GM18858 (cell line): ENCODE data around the gene C15orf40.
"Not testable (repeated sequence)": the region's sequence is repeated elsewhere in the genome, so short reads cannot be mapped to it uniquely, and the experiment has no call there.

ENCODE experiments used
- ATAC-seq: cut with Tn5 transposase; IDR thresholded peaks from one replicate; pipeline ENCODE4 v1.9.1; 2021; ENCODE audit not compliant: unreplicated experiment

Gene C15orf40

DNA sequence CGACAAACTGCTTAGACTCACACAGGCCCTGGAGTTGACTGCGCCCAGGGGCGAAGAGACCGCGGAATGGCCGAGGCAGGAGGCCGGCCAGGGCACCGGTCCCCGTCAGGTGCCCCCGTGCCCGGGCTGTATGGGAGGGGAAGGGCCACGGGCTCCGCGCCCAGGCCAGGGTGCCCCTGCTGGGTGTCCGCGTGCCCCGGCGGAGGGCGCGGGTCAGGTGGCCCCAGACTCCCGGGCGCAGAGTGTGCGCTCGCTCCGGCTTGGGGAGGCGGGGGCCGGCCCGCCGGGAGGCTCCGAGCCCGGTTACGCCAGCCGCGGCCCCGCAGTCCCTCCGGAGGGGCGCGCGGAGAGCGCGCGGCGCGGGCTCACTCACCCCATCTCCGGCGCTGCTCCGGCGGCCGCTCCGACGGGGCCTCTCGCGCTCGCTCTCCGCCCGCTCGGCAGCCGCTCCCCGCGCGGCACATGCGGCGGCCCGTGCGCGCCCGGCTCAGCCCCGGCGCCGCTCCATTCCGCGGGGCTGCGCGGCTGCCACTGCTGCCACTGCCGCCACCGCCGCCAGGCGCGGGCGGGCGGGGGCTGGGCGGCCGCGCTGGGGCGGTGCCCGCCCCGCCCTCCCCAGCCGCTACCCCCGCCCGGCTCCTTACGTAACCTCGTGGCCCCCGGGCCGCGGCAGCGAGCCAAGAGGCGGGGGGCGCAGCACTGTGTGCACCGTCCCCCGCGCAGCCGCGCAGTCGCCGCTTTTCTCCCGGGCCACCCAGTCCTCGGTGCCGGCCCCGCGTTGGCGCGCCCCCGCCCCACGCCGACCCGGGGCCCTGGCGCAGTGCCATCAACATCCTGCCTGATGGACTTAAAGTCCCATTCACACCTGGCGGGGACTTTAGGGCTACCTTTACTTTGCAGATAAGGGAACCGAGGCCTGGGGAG is 59.0 kb downstream of the C15orf40 start, which contains the start of gene HOMER2:
TSS of gene HOMER2 (minus strand) at position 563 of the 924 bp plus-strand sequence. CDS start at position 378, 185 bp downstream.
- no peak for ATAC-seq

DNA sequence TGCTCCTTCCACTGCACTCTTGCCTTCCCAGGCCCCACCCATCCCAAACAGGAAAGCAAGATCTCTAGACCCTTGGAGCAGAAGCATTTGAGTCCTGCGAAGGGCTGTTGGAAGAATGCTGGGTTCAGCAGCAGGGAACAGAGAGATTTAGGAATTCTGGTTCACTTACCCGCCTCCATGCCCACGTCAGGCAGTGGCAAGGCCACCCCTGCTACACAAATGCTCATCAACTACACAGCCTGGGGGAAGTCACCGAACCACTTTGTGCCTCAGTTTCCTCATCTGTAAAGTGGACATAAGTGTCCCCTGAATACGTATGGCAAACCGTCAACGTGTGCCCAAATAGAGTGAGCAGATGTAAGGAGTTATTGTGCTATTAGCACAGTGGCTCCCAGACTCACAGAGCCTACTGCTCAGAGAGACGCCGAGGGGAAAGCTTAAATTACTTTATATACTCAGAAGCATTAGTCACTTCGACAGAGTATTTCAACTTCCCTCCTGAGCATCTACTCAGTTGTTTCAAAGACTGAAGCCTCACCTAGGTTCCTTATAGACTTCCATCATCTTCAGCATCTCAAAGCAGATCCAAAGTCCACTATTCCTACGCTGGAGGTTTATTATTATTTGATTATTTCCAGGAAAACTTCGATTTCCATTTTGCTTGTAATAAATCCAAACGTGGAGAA is 59.8 kb downstream of the C15orf40 start:
- ATAC-seq = no peak

DNA sequence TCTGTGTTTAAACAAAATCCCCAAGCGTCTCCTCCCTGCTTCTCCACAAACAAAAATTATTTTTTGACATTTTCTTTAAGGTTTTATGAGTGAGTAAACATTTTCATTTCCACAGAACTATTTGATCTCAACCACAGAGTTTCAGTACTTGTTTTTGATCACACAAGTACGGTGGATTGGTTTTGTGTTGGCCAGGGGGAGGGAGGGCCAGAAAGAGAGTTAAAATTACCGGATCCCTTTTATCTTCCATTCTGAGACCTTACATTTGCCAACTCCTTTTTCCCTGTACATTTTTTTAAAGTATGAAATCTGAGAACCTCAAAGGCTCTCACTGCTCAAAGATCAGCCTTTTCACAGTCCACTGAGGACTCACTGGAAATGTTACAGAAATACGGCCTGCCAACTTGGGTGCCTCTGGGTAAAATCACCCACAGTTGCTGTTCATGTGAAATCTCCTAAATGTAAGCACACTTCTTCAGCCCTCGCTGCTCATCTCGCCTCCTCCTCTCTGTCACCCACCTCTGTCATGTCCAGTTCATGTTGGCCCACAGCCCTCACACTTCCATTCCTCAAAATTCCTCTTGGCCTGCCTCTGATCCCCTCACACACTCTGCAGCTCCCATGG is 60.6 kb downstream of the C15orf40 start:
- ATAC-seq = no peak

DNA sequence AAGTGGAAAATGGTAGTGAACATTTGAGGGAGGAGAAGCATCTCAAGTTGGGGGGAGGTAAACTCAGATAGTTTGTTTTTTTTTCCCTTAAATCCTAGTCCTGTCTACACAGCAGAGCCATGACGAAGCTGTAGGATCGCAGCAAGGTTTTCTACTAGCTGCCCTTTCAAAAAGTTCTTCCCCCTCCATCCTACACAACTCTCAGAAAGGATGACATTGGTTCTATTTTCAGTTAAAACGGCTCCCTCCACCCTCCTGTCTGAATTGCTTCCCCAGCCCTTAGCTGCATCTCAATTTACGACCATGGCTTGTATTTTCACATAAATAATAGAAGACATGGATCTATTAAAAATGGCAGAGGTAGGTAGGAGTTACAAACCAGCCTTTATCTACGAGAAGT is 61.1 kb downstream of the C15orf40 start:
- ATAC-seq = no peak

DNA sequence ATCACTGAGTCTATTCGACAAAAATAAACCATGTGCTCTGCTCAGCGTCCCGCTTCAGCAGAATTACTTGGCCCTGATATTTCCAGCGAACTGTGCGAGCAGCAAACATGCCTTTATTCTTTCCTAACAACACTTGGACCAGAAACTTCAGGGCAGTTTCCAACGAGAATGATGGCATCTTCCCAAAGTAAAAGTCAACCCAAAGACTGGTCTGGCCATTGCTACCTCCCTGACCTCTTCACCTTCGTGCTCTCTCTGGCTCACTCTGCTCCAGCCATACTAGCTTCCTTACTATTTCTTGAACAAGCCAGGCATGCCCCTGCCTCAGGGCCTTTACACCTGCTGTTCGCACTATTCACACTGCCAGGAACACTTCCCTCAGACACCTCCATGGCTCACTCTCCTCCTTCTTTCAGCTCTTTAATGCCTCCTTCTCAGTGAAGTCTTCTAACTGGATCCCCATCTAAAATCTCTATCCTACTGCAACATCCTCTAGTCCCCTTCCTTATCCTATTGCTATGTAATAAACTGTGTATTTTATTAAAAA is 65.2 kb downstream of the C15orf40 start:
- no peak for ATAC-seq

DNA sequence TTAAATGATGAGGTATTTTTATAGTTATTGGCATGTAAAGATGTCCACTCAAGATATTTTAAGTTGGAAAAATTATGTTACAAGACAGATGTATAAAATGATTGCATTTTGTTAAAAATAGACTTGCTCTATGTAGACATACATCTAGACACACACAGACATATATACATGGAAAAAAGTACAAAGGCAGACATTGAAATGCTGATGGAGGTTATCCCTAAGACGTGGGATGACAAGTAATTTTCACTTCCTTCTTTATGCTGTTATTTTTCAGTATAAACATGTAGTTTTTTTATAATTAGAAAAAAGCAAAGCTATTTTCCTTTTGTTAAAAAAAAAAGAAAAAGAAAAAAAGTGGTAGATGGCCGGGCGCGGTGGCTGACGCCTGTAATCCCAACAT is 66.1 kb downstream of the C15orf40 start:
- ATAC-seq = no peak

DNA sequence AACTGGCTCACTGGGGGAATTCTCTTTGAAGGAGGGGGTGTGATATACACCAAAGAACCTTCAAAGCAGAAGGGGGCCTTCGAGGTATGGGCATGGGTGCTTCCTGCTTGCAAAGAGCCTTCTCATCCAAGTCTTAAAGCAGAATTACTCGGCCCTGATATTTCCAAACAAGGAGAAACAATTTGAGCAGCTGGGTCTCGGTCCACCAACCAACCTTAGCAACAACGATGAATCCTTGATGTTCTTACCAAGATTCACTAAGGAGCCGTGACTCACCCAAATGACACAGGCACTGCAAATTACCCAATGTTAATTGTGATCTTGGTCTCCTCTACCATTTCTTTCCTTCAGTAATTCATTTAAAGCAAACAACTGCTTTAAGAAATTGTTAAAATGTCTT is 66.6 kb downstream of the C15orf40 start:
- no peak for ATAC-seq

DNA sequence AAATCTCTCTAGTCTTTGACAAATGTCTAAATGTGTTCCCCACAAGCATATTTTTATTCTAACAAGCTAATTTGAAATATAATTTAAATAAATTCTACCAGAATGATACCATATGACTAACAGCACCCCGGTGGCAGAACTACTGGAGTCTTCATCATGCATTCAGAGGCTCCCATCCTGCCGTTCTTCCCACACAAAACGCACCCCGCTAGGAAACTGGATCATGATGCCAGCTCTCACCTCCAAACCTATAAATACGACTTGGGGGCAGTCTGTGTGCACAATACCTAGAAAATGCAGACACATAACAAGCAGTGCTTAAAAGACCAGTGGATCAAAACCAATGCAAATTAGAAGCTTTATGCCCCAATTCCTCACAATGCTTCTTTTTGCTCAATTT is 67.4 kb downstream of the C15orf40 start:
- no peak for ATAC-seq

DNA sequence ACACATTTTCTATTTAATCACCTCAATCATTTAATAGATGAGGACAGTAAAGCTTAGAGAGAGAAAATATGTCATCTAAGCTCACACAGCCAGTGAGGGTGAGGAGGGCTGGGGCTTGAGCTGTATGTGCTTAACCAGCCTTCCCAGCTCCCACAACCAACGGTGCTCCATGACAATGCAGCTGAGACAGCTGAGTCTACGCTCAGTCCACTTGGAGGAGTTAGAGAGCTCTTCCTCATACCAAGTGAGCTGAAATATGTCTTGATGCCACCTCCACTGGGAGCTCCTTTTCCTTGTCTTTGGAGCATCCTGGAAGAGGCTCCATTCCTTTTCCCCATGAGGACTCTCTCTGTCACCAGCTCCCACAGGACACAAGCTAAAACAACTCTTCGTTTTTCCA is 68.3 kb downstream of the C15orf40 start:
- ATAC-seq = no peak

DNA sequence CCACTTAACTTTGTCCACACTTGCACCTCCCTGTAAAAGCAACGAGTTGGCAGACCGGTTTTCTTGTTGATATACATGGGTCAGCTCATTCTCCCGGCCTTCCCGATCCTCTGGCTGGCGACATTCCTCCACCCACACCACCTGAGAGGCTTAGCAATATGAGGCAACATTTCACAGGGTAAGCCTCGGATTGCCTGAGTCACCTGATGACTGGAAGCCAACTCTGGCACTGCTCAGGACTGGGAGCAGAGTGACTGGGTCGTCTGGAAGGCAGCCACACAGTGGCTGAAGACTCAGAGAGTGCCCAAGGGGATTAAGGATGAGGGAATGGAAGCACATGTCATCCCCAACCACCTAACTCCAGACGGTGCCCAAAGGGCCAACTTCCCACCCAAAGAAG is 68.7 kb downstream of the C15orf40 start:
- ATAC-seq = no peak

DNA sequence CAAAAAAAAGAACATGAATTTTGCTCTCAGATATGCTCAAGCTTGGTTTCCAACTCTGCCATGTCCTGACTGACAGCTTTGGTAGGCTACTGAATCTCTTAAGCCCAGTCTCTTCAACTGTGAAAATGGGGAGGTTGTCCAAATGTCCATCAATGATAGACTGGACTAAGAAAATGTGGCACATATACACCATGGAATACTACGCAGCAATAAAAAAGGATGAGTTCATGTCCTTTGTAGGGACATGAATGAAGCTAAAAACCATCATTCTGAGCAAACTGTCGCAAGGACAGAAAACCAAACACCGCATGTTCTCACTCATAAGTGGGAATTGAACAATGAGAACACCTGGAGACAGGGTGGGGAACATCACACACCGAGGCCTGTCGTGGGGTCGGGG is 71.8 kb downstream of the C15orf40 start:
- not testable (repeated sequence) for ATAC-seq
